HG02938 (cell line): ENCODE measurements around the gene TMPRSS11D.

ENCODE experiments used
- ATAC-seq: cut with Tn5 transposase; IDR thresholded peaks from one replicate; pipeline ENCODE4 v1.9.1; 2021; ENCODE audit warnings: mild to moderate bottlenecking, moderate library complexity; ENCODE audit not compliant: unreplicated experiment

TMPRSS11D gene

DNA sequence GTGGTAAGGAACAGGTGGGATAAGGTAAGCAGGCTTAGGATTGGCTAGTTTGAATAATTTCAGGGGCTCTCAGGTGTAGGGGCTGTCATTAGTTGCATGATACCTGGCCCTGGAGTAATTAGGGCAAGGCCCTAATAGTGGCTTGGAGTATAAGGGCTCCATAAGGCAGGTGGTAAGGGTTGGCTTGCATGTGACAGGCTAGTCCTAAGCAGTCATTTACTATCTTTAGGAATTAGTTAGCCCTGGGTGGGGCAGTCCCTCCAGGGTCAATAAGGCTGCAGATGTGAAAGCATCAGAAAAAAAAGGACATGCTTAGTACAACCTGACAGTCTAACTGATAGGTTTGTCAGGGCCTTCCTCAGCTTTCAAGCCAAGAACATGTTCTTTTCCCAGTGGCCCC, 7.8 kb upstream of the TMPRSS11D start:
- ATAC-seq, result peak; percentile 55

GRCh38 chr4:67886281-67886680, 2.5 kb upstream of the TMPRSS11D start:
- ATAC-seq, result no peak

GRCh38 chr4:67885762-67886161, 2.0 kb upstream of the TMPRSS11D start:
- ATAC-seq, result no peak

DNA sequence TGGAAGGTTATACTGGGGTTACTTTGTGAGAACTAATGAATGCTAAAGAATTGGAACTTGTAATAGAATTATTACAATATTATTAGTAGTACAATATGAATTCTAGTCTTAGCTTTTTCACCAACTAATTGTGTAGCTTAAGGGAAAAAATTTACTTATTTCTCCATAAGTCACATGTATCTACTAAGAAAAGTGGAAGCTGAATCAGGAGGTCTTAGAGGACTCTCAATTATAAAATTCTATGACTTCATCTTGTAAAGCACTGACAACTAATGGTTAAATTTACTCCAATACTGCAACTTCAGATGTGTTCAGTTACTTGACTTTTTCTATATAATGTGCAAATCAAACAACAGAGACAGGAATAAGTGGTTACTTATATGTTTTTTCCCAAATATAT, 899 bp upstream of the TMPRSS11D start:
- ATAC-seq, result no peak

GRCh38 chr4:67883458-67883857, 344 bp downstream of the TMPRSS11D start:
- no peak for ATAC-seq

DNA sequence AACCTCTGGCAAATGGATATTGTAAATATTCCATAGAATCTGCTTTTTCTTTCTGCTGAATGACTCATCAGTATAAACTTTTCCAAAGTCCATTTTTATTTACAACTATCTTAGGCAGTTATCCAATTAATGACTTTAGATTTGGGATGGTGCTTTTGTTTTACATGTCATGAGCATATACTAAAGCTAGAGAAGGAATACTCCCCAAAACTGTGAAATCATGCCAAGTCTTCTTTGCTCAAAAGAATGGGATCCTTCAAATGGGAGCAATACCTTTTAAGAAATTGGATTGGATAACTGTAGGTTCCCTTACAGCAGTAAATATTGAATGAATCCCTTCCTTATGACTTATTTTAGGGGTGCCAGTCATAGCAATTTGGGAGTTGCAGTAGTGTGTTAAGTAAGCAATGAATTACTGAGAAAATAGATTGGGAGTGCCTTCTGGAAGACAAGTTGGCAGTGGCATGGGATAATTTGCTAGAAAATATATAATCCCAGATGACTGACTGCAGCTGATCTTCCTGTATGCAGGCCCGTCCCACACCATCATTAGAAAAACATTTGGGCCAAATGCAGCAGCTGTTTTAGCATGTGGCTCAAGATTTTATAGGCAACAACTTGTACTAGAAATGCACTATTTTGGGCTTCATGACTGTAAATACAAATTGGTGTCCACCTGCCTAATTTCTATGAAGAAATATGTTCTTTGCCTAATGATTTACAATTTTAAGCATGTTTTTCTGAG, 2.8 kb downstream of the TMPRSS11D start:
- ATAC-seq, result no peak

DNA sequence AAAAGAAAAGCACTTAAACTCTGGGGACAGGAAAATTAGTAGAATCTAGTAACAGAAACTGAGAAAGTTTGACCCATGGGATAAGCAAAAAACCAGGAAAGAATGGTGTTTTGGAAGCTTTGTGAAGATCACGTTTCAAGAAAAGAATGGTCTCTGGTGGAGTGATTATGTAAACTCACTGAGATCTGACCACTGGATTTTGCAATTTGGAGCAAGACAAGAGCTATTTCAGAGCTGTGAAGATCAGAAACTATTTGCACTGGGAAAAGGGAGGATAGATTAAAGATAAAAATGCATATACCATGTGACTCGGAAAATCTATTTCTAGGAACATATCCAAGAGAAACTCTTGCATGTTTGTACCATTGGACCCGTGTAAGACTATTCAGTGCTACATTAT, 4.3 kb downstream of the TMPRSS11D start:
- no peak for ATAC-seq

GRCh38 chr4:67877086-67877485, 6.7 kb downstream of the TMPRSS11D start:
- no peak for ATAC-seq

DNA sequence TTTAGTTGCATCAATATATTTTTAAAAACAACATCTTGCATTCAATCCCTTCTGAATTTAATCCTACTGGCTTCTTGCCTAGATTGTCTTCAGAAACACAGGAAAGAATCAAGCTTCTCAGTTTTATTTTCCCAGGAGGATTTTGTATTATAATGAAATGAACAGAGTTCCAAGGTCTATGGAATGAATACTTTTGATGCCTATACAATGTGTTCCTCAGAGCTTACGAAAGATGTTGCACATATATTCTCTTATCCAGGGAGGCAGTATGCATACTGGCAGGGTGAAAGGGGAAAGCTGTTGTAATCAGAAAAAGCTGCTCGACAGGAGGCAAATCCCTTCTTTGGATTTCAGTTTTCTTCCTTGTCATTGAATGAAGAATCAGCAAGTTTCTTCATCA, 8.8 kb downstream of the TMPRSS11D start:
- ATAC-seq, result no peak

- no peak for ATAC-seq
Measured at GRCh38 chr4:67873116-67873515, 10.7 kb downstream of the TMPRSS11D start.

DNA sequence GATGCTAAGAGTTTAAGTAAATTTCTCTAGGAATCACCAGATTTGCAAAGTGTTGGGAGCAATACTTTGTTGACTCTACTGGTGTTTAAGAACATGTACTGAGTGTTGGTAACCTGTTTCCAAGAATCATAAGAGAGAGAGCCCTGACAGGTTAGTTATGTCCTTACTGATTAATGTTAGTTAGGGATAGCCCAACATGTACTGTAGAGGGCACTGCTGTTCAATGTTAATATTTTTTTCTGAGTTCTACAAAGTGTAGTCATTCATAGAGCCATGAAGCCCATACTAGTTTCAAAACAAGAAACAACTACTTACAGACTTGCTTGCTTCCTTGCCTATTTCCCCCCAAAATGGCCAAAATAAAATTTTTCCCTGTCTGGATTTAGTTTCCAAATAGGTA, 11.9 kb downstream of the TMPRSS11D start:
- no peak for ATAC-seq

GRCh38 chr4:67869580-67870190, 14.1 kb downstream of the TMPRSS11D start:
- ATAC-seq, result no peak

- ATAC-seq, result no peak
Measured at GRCh38 chr4:67861513-67861912, 22.3 kb downstream of the TMPRSS11D start.

DNA sequence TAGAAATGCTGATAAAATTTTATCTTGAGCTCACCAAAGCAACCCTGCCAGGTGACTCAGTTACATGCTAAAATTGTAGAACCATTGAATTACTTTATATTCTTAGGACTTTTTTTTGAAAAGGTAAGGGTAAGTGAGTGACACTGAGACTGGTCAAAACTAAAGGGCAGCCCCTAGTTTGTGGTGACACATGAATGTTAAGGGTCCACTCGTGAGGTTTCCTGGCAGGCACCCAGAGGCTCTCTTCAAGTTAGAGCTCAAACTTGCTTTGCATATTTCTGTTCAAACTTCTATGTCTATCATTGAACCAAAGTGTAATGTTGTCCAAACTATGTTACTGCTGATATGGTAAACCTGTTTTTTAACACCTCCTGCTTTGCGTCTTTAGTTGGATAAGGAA, 30.5 kb downstream of the TMPRSS11D start:
- no peak for ATAC-seq

GRCh38 chr4:67820903-67821302, 62.9 kb downstream of the TMPRSS11D start:
- ATAC-seq, result no peak

- no peak for ATAC-seq
Measured at GRCh38 chr4:67810011-67810410, 73.8 kb downstream of the TMPRSS11D start.

- ATAC-seq, result no peak
Measured at GRCh38 chr4:67809502-67809901, 74.3 kb downstream of the TMPRSS11D start.

DNA sequence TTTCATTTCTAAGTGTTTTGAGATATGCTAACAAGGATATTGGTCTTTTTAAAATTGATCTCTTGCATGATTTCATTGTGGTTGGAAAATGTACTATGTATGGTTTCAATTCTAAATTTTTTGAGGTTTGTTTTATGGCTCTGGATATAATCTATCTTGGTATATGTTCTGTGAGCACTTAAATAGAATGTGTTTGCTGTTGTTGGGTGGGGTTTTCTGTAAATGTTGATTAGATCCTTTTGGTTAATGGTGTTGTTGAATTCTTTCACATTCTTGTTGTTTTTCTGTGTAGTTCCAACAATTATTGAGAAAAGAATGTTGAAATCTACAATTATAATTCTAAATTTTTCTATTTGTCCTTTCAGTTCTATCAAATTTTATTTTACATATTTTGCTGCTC, 87.0 kb downstream of the TMPRSS11D start:
- ATAC-seq, result no peak

DNA sequence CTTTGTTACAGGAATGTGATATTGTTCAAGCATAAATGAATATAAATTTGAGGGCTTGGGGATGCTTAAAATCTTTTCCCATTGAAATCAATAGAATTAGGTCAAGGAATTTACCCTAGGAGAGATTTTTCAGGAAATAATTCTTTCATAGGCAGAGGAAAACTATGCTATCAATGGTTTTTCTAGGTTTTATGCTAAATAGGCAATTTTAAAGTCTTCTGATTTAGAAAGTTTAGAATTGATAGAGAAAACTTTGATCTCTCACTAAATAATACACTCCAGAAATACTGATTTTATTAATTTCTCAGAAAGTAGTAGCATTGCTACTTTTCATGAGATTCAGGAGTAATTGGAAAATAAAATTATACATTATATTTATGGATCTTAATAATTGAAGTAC, 93.1 kb downstream of the TMPRSS11D start:
- no peak for ATAC-seq

GRCh38 chr4:67787311-67787710, 96.5 kb downstream of the TMPRSS11D start:
- ATAC-seq, result no peak

DNA sequence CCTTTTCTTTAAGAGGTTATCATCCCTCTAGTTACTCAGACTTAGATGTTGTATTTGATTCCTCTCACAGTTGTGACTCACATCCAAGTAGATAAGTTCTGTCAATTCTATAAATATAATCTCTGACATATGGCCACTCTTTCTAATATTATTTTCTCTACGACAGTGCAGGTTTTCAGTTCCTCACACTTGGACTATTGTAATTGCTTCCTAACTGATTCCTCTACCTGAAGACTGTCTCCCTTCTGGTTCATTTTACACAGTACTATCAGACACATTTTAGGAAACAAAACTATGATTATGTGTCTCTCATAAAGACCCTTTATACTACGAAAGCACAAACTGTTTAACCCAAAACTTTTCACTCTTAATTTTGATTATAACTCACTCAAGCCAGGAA, 98.3 kb downstream of the TMPRSS11D start:
- ATAC-seq, result no peak

- no peak for ATAC-seq
Measured at GRCh38 chr4:67779631-67780030, 104.2 kb downstream of the TMPRSS11D start.

DNA sequence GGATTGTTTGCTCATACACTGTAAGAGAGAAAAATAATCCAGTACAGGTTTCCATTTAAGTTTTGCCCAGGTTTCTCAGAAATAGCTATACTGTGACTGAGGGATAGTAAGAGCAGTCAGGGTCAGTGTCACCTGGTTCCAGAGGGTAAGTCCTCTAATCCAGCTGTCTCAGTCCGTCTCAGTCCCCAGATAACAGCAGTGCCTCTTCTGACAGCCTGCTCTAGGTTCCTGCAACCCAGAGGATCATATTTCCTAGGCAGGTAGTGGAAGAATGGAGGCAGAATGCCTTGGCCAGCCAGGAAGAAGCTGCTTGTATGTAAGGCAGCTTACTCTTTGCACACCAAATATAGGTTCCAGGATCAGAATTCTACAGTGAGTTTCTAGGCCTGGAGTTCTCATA, 107.1 kb downstream of the TMPRSS11D start:
- no peak for ATAC-seq
